SIG-M5 treated with dmso at 0.1 percent for 504 hours (cell line): ENCODE data around the gene SND1.

ENCODE experiments used
- DNase-seq: peaks from one replicate; lab custom pipeline; 2025; ENCODE audit not compliant: unreplicated experiment; lab: John Stamatoyannopoulos, UW

The SND1 gene

GRCh38 chr7:127824682-127825081 lies 172.7 kb downstream of the SND1 start:
- DNase-seq: no peak

GRCh38 chr7:127828843-127829500 lies 177.0 kb downstream of the SND1 start:
- no peak for DNase-seq

- DNase-seq: no peak
Measured at GRCh38 chr7:127831318-127832219, 179.6 kb downstream of the SND1 start.

- DNase-seq: no peak
Measured at GRCh38 chr7:127832592-127832991, 180.6 kb downstream of the SND1 start.

- no peak for DNase-seq
Measured at GRCh38 chr7:127833641-127834040, 181.6 kb downstream of the SND1 start.

GRCh38 chr7:127835679-127836078 lies 183.7 kb downstream of the SND1 start:
- no peak for DNase-seq

- DNase-seq: peak; percentile 61
Measured at GRCh38 chr7:127837816-127838410, 185.9 kb downstream of the SND1 start.

GRCh38 chr7:127838816-127839415 lies 186.9 kb downstream of the SND1 start:
- no peak for DNase-seq

- no peak for DNase-seq
Measured at GRCh38 chr7:127840226-127840951, 188.4 kb downstream of the SND1 start.

GRCh38 chr7:127844165-127844564 lies 192.2 kb downstream of the SND1 start:
- DNase-seq: no peak

GRCh38 chr7:127844707-127845331 lies 192.8 kb downstream of the SND1 start:
- no peak for DNase-seq

- DNase-seq: no peak
Measured at GRCh38 chr7:127845522-127846214, 193.7 kb downstream of the SND1 start.

- DNase-seq: no peak
Measured at GRCh38 chr7:127847641-127848040, 195.6 kb downstream of the SND1 start.

- no peak for DNase-seq
Measured at GRCh38 chr7:127848241-127848640, 196.2 kb downstream of the SND1 start.

- no peak for DNase-seq
Measured at GRCh38 chr7:127850195-127850594, 198.2 kb downstream of the SND1 start.

- no peak for DNase-seq
Measured at GRCh38 chr7:127854383-127854782, 202.4 kb downstream of the SND1 start.

- DNase-seq: no peak
Measured at GRCh38 chr7:127857464-127857841, 205.5 kb downstream of the SND1 start.

- no peak for DNase-seq
Measured at GRCh38 chr7:127858091-127858914, 206.3 kb downstream of the SND1 start.

- no peak for DNase-seq
Measured at GRCh38 chr7:127858915-127859189, 206.9 kb downstream of the SND1 start.
